ENCODE results near the gene DLX1.

DNA sequence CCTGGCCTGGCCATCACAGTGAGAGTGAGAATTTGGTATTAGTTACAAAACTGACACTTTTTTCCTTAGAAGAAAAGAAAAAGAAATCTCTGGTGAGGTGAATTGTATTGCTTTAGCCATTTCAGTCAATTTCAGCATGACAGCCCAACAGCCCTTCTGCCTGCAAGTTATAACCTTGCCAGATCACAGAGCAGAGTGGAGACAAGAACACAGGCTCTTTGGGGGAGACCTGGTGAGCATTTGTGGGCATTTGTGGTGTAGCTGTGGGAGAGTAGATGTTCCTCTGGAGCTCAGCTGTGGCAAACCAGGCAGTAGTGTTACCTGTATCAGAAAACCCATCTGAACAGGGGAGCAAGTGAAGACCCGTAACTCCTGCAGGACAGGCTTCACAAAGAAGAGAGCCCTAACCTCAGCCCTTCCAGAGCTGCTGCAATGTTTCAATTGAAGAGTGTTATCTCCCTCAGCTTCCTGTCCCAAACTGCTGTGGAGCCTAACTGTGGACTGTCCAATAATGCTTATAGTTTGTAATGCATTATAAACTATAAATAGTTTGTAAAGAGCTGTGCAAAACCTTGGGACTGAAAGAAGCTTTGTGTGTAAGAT lies 22.8 kb upstream of the DLX1 start:
- TF ChIP-seq, protein P1, sequence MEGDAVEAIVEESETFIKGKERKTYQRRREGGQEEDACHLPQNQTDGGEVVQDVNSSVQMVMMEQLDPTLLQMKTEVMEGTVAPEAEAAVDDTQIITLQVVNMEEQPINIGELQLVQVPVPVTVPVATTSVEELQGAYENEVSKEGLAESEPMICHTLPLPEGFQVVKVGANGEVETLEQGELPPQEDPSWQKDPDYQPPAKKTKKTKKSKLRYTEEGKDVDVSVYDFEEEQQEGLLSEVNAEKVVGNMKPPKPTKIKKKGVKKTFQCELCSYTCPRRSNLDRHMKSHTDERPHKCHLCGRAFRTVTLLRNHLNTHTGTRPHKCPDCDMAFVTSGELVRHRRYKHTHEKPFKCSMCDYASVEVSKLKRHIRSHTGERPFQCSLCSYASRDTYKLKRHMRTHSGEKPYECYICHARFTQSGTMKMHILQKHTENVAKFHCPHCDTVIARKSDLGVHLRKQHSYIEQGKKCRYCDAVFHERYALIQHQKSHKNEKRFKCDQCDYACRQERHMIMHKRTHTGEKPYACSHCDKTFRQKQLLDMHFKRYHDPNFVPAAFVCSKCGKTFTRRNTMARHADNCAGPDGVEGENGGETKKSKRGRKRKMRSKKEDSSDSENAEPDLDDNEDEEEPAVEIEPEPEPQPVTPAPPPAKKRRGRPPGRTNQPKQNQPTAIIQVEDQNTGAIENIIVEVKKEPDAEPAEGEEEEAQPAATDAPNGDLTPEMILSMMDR (IDR thresholded peaks at IDR 0.05): no peak
- no peak for TF ChIP-seq POLR2A (IDR thresholded peaks at IDR 0.05)
